ENCODE data around the gene COL8A2. TPM values are rescaled to one million over a fixed set of nuclear protein-coding genes. Genes with fewer than 3 reads are reported as not detected.
"Not testable (repeated sequence)": the region's sequence is repeated elsewhere in the genome, so short reads cannot be mapped to it uniquely, and the experiment has no call there.

COL8A2 gene
- total RNA-seq, 4 donors from 2014 or later: 0.83 to 1.3 (median 1.1) TPM

- no peak overlapping the region for H3K4me3 ChIP-seq
- peak overlapping the region; percentile 78 to 100 (median 84) for H3K27ac ChIP-seq
- TF ChIP-seq, protein P1, sequence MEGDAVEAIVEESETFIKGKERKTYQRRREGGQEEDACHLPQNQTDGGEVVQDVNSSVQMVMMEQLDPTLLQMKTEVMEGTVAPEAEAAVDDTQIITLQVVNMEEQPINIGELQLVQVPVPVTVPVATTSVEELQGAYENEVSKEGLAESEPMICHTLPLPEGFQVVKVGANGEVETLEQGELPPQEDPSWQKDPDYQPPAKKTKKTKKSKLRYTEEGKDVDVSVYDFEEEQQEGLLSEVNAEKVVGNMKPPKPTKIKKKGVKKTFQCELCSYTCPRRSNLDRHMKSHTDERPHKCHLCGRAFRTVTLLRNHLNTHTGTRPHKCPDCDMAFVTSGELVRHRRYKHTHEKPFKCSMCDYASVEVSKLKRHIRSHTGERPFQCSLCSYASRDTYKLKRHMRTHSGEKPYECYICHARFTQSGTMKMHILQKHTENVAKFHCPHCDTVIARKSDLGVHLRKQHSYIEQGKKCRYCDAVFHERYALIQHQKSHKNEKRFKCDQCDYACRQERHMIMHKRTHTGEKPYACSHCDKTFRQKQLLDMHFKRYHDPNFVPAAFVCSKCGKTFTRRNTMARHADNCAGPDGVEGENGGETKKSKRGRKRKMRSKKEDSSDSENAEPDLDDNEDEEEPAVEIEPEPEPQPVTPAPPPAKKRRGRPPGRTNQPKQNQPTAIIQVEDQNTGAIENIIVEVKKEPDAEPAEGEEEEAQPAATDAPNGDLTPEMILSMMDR (IDR thresholded peaks at IDR 0.05): no peak
- TF ChIP-seq POLR2A (IDR thresholded peaks at IDR 0.05): no peak
- H3K9me3 ChIP-seq: no peaks in the 10 kb centered on the region
- DNase-seq: no peak
- H3K36me3 ChIP-seq: peaks cover 0 to 6% (median 0%) of the 10 kb centered on the region in 3 donors
- peaks cover 0 to 62% (median 41%) of the 10 kb centered on the region in 4 donors for H3K4me1 ChIP-seq
- H3K27me3 ChIP-seq: no peaks in the 10 kb centered on the region
These were observed 37.7 kb upstream of the COL8A2 start for GRCh38 chr1:36162680-36163239.

DNA sequence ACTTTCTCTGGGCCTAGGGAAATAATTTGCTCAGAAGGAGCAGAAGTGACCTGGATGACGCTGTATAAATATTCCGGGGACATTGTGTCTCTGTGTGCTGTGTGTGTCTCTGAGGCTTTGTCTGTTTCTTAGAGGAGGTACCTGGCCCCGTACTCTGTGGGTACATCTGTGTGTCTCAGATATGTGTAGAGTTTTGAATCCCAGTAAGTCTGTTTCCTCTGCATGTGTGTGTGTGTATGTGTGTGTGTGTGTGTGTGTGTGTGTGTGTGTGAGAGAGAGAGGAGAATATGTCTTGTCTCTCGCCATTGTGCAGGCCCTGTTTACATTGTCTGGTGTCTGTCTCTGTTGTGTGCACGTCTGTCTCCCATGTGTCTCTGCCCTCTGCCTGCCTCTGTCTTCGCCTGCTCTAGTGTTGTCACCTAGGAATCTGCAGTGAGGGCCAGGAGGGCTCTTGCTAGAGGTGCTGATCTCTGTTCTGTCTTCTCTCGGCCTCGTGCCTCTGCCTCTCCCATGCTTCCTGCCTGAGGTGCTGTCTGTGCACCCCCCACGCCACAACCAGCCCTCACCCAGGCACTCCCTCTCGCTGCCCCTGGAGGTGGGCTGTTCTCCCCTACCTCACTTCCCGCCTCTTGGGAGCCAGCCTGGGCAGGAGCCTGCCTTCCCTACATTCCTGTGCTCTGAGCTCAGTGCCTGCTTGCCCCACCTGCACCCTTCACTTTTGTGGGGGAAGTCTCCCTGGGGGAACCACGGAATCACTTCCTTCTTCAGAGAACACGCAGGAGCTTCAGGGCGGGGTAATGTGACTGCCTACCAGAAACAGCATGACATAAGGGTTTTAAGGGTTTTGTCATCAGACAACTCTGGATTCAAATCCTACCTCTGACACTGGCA lies 36.9 kb upstream of the COL8A2 start:
- Histone ChIP-seq H3K9me3 (no peaks in the 10 kb centered on the region), H3K4me1 (peaks cover 0 to 56% (median 45%) of the 10 kb centered on the region in 4 donors), H3K36me3 (peaks cover 0 to under 1% (median 0%) of the 10 kb centered on the region in 3 donors), H3K27me3 (no peaks in the 10 kb centered on the region), H3K4me3 (peak overlapping the region in 3 of 4 donors; percentile 41 to 52 (median 49)), H3K27ac (peak overlapping the region; percentile 78 to 100 (median 84))
- no peak for TF ChIP-seq POLR2A (IDR thresholded peaks at IDR 0.05)
- TF ChIP-seq, protein P1 (IDR thresholded peaks at IDR 0.05): no peak
- DNase-seq: peak in 2 of 3 donors; percentile 77 to 78

- peaks cover 0 to 56% (median 45%) of the 10 kb centered on the region in 4 donors for H3K4me1 ChIP-seq
- H3K27me3 ChIP-seq: no peaks in the 10 kb centered on the region
- no peak for TF ChIP-seq POLR2A (IDR thresholded peaks at IDR 0.05)
- TF ChIP-seq, protein P1 (IDR thresholded peaks at IDR 0.05): no peak
- H3K4me3 ChIP-seq: peak overlapping the region; percentile 18 to 52 (median 45)
- peak overlapping the region; percentile 78 to 100 (median 84) for H3K27ac ChIP-seq
- peak in 2 of 3 donors; percentile 77 to 87 for DNase-seq
- H3K36me3 ChIP-seq: no peaks in the 10 kb centered on the region
- H3K9me3 ChIP-seq: no peaks in the 10 kb centered on the region
These were observed 36.0 kb upstream of the COL8A2 start for GRCh38 chr1:36160949-36161485.

DNA sequence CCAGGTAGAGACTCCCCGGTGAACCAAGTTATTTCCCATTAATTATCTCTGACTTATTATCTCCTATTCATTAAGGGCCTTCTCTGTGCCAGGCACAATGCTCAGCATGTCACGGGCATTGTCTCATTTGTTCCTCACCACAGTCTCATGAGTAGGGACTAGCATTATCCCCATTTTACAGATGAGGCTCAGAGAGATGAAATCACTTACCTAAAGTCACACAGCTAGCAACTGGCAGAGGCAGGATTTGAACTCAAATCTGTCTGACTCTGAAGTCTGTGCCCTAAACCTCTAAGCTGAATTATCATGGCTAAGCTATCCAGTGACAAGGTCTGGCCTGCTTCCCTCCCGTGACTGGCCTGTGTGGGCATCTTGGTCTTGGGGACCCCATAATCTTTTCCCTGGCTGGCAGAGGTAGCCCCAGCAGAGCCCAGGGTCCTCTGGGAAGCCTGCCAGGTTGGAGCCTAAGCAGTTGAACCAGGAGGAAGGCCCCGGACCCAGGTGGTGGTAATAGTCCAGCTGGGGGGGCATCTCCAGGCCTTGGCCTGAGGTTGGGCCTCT lies 35.4 kb upstream of the COL8A2 start:
- no peak for DNase-seq
- Histone ChIP-seq H3K4me1 (peaks cover 0 to 56% (median 45%) of the 10 kb centered on the region in 4 donors), H3K36me3 (no peaks in the 10 kb centered on the region), H3K27me3 (no peaks in the 10 kb centered on the region), H3K27ac (peak overlapping the region; percentile 78 to 100 (median 84)), H3K9me3 (no peaks in the 10 kb centered on the region), H3K4me3 (peak overlapping the region; percentile 18 to 52 (median 45))
- no peak for TF ChIP-seq POLR2A (IDR thresholded peaks at IDR 0.05)
- TF ChIP-seq, protein P1 (IDR thresholded peaks at IDR 0.05): no peak

GRCh38 chr1:36159614-36160387 lies 34.8 kb upstream of the COL8A2 start:
- no peak for DNase-seq
- peaks cover 0 to 61% (median 50%) of the 10 kb centered on the region in 4 donors for H3K4me1 ChIP-seq
- peak overlapping the region; percentile 78 to 100 (median 84) for H3K27ac ChIP-seq
- TF ChIP-seq, protein P1 (IDR thresholded peaks at IDR 0.05): no peak
- TF ChIP-seq POLR2A (IDR thresholded peaks at IDR 0.05): no peak
- H3K4me3 ChIP-seq: peak overlapping the region in 2 of 4 donors; percentile 41 to 52
- H3K9me3 ChIP-seq: no peaks in the 10 kb centered on the region
- H3K36me3 ChIP-seq: no peaks in the 10 kb centered on the region
- H3K27me3 ChIP-seq: no peaks in the 10 kb centered on the region

- Histone ChIP-seq H3K4me3 (peak overlapping the region in 1 of 4 donors; percentile 98), H3K27ac (peak overlapping the region in 3 of 4 donors; percentile 22 to 100 (median 97)), H3K4me1 (peaks cover 0 to 62% (median 50%) of the 10 kb centered on the region in 4 donors)
- not testable (repeated sequence) for DNase-seq, H3K27me3 ChIP-seq, H3K9me3 ChIP-seq, H3K36me3 ChIP-seq
These were observed 33.8 kb upstream of the COL8A2 start for GRCh38 chr1:36158827-36159252.
